ENCODE data around the gene ZCCHC8. TPM values are rescaled to one million over a fixed set of nuclear protein-coding genes. Genes with fewer than 3 reads are reported as not detected.

Gene ZCCHC8
- total and polyA plus RNA-seq, 2 of the 4 experiments (the other 2 are of a cell fraction): 9.5 to 12.7 TPM

GRCh38 chr12:122486805-122487426 is 13.8 kb downstream of the ZCCHC8 start:
- H3K18ac ChIP-seq (ENCODE audit: low read depth, low read length): no peak overlapping the region
- no peak overlapping the region for H3K14ac ChIP-seq (replicated peaks; ENCODE audit: low read depth, low read length)
- no peak overlapping the region for H2BK120ac ChIP-seq (ENCODE audit: low read depth, low read length)
- DNase-seq (no peak), ATAC-seq (ENCODE audit: low read depth) (no peak)
- no peak overlapping the region for H2BK5ac ChIP-seq (ENCODE audit: low read depth, low read length, poor library complexity, severe bottlenecking)
- no peak overlapping the region for H3K27ac ChIP-seq (ENCODE audit: insufficient read depth, low read length)
- dilution Hi-C loops (cut with HindIII; ENCODE audit: low sequenced_read_pairs, unreplicated experiment) (no loop called here), in situ Hi-C loops (cut with MboI; ENCODE audit: low sequenced_read_pairs) (no loop called here), intact Hi-C loops (cut with micrococcal nuclease) (no loop called here)
- CTCF ChIA-PET: interaction anchor here (0.5 to 0.8 kb wide), 2 partner anchors 16 to 1983 kb away, joined by 3 to 5 read pairs; no protein-coding TSS in a partner anchor
- no peak overlapping the region for H3K56ac ChIP-seq (ENCODE audit: extremely low read depth, insufficient read depth, low read length)
- H4K8ac ChIP-seq (ENCODE audit: low read depth in 2 of 2, low read length in 2 of 2): no peak overlapping the region
- H2AFZ ChIP-seq (replicated peaks; ENCODE audit: low read length, poor library complexity): no peak overlapping the region
- no peak overlapping the region for H2AK5ac ChIP-seq (ENCODE audit: low read depth, low read length)
- peaks cover 13 to 50% of the 10 kb centered on the region in 2 experiments for H3K79me1 ChIP-seq (ENCODE audit: low read depth in 1 of 2, low read length in 2 of 2)
- no peak overlapping the region for H2AK9ac ChIP-seq (replicated peaks; ENCODE audit: low read depth, low read length, poor library complexity)
- H3K4me2 ChIP-seq (ENCODE audit: low read depth, low read length): no peak overlapping the region
- no peak overlapping the region for H4K5ac ChIP-seq (ENCODE audit: low read depth, low read length)
- POLR2A ChIA-PET (ENCODE audit: unreplicated experiment): no interaction called here
- peaks cover 5% of the 10 kb centered on the region for H3K9me1 ChIP-seq (ENCODE audit: insufficient read depth, low read length)
- H3K4me1 ChIP-seq (ENCODE audit: control insufficient read depth, insufficient read depth, low read length): peaks cover 4% of the 10 kb centered on the region
- H3K4me3 ChIP-seq (ENCODE audit: insufficient read depth, low read depth, low read length): no peak overlapping the region
- BruUV-seq (replicated peaks): no TSS peak
- H3K27me3 ChIP-seq (ENCODE audit: control insufficient read depth, insufficient read depth, low read length): no peaks in the 10 kb centered on the region
- no peaks in the 10 kb centered on the region for H3K9me3 ChIP-seq (ENCODE audit: control insufficient read depth, insufficient read depth, low read length)
- H3K23ac ChIP-seq (ENCODE audit: low read depth, low read length): no peak overlapping the region
- 100% methylated on average over 6 of the region's 7 CpGs; no CpG with 5 or more reads in 1 of the 2 experiments for WGBS, 2 experiments (ENCODE audit: extremely low coverage in 2 of 2, insufficient read length in 1 of 2)
- no peak overlapping the region for H4K91ac ChIP-seq (ENCODE audit: insufficient read depth, low read depth, low read length)
- no peak overlapping the region; the same call in 2 of the 3 replicates for H2BK15ac ChIP-seq (ENCODE audit: low read depth, low read length)
- no peak overlapping the region for H3K9ac ChIP-seq (ENCODE audit: low read depth, low read length)
- H3K4ac ChIP-seq (ENCODE audit: low read depth, low read length): no peak overlapping the region
- TF ChIP-seq SMC3 (IDR thresholded peaks at IDR 0.05; ENCODE audit: low read depth, low read length): no peak
- TF ChIP-seq MAFK (IDR thresholded peaks at IDR 0.05; ENCODE audit: low read depth, low read length): no peak
- TF ChIP-seq CTCF (conservative IDR thresholded peaks at IDR 0.05; ENCODE audit: low read depth, low read length): no peak
- TF ChIP-seq RCOR1 (IDR thresholded peaks at IDR 0.05; ENCODE audit: insufficient replicate concordance, low read length): no peak
- no peak for TF ChIP-seq RAD21 (IDR thresholded peaks at IDR 0.05; ENCODE audit: low read length)
- TF ChIP-seq CEBPB (IDR thresholded peaks at IDR 0.05; ENCODE audit: low read depth, low read length): no peak
- TF ChIP-seq FOS (IDR thresholded peaks at IDR 0.05; ENCODE audit: low read depth, low read length): no peak
- H4K20me1 ChIP-seq (ENCODE audit: insufficient read depth, low read length): peaks cover 9% of the 10 kb centered on the region; the same call in 1 of the 2 replicates
- no peak overlapping the region for H2BK20ac ChIP-seq (ENCODE audit: low read depth, low read length)
- H3K36me3 ChIP-seq (ENCODE audit: control insufficient read depth, insufficient read depth, low read length): peaks cover 40% of the 10 kb centered on the region

Data from IMR-90 (cell line).